Right renal cortex interstitium (tissue), 3 donors: ENCODE data around the gene CACNA1G. TPM values are rescaled to one million over a fixed set of nuclear protein-coding genes. Genes with fewer than 3 reads are reported as not detected.
A peak's percentile ranks its signal among the peaks of the same experiment; 100 is the strongest.

Source experiments
- DNase-seq, 3 donors: peaks; one replicate each; pipeline ENCODE4 v3.0.0-alpha.2; 2013; ENCODE audit warnings: low read depth in 3 of 3, low spot score in 2 of 3
- polyA plus RNA-seq, 3 donors: library from polyadenylated mRNA; unstranded; fragments of 120-200 nt; gene quantifications; one replicate each; pipeline ENCODE4 v1.2.1, GENCODE V29; 2013; ENCODE audit not compliant: insufficient read length in 3 of 3

Gene CACNA1G
- polyA plus RNA-seq, 3 donors, result 6.1 to 6.7 (median 6.6) TPM

DNA sequence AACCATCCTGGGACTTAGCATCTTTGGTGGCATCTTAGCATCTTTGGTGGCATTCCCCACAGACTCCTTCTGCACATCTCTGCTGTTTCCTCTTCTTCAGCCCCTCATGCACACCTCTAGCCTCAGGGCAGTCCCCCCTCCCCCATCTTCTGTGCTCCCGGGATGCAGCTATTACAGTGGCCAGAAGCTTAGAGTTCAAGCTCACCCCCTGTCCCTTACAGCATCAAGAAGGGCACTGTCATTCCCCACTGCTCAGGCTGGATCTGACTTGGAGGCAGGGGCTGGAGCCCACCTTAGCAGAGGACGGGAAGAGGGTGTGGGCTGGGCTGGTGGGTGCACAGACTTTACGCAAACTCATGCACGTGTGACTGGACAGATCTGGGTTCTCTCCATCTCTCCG, 27.3 kb upstream of the CACNA1G start:
- no peak for DNase-seq

DNA sequence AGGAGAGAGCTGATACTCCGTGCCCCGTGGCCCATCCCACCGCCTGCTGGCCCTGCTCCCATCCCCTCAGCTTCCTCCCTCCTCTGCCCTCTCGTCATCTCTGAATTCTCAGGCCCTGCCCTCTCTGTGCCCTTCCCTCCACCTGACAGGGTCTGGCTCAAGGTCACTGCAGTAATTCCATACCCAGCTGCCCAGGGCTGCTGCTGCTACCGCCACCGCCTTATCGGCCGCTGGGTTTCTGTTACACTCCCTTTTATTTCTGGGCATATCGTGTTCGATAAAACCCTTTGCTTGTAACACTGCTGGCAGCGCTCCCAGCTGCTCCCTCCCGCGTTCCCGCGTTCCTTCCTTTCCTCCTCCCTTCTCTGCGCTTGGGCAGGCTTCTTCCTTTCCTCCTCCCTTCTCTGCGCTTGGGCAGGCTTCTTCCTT, 26.8 kb upstream of the CACNA1G start:
- DNase-seq, result no peak

GRCh38 chr17:50534222-50534978, 26.1 kb upstream of the CACNA1G start:
- no peak for DNase-seq

DNA sequence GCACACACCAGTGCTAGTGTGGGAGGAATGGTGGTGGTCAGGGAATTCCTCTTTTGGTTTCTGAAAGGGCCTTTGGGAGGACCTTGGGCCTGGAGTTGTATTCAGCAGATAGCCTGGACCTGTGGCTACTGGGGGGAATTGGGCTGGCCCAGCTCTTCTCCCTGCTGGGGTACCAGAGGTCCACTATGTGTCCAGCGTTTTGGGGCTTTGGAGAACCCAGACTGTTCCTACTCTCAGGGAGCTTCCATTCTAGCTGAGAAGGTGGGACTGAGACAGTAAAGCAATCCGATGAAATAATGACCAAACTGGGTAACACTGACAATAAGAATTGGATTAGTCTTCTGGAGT, 25.6 kb upstream of the CACNA1G start:
- no peak for DNase-seq

DNA sequence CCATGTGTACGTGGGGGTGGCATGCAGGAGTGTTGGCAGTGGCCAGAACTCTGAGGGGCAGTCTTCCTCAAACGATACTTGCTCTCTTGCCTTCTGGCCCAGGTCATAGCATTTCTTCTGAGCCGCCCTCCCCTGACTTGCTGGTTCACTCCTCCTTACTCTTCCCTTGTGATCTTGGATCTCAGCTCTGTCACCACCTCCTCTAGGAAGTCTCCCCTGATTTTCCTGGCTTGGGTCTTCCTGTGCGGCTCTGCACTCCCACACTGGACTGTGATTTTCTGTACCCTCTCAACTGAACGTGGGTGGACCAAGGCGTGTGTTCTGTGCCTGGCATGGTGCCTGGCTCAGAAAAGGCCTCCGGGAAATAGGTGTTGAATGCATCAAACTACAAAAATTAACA, 25.1 kb upstream of the CACNA1G start:
- no peak for DNase-seq

DNA sequence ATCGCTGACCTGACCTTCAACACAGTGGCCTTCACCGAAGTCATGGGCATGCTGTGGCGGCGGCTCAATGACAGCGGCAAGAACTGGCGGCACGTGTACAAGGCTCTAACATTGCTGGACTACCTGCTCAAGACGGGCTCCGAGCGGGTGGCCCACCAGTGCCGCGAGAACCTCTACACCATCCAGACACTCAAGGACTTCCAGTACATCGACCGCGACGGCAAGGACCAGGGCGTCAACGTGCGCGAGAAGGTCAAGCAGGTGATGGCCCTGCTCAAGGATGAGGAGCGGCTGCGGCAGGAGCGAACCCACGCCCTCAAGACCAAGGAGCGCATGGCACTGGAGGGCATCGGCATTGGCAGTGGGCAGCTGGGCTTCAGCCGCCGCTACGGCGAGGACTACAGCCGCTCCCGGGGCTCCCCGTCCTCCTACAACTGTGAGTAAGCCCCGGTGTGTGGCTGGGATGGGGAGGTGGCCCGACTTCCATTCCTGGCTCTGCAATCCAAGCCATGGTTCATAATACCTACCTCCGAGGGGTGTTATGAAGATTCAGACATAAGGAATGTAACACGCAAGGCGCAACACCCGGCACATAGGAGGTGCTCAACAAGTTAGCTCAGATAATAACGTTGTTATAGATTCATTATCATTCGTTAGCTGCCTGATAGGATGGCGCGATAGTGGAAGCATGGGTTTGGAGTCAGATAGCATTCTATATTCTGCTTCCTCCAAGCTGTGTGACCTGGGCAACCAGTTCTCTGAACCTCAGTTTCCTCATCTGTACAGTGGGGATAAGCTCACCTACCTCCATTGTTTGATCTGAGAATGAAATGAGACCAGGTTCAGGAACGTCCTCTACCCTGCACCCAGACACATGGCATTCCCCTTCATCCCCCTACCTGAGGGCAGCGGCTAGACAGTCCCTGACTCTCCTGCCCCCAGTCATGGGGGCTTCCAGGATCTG, 23.6 kb upstream of the CACNA1G start:
- no peak for DNase-seq

- no peak for DNase-seq
These were observed 22.6 kb upstream of the CACNA1G start for GRCh38 chr17:50537721-50538548.

- DNase-seq, result no peak
These were observed 21.7 kb upstream of the CACNA1G start for GRCh38 chr17:50538549-50539410.

DNA sequence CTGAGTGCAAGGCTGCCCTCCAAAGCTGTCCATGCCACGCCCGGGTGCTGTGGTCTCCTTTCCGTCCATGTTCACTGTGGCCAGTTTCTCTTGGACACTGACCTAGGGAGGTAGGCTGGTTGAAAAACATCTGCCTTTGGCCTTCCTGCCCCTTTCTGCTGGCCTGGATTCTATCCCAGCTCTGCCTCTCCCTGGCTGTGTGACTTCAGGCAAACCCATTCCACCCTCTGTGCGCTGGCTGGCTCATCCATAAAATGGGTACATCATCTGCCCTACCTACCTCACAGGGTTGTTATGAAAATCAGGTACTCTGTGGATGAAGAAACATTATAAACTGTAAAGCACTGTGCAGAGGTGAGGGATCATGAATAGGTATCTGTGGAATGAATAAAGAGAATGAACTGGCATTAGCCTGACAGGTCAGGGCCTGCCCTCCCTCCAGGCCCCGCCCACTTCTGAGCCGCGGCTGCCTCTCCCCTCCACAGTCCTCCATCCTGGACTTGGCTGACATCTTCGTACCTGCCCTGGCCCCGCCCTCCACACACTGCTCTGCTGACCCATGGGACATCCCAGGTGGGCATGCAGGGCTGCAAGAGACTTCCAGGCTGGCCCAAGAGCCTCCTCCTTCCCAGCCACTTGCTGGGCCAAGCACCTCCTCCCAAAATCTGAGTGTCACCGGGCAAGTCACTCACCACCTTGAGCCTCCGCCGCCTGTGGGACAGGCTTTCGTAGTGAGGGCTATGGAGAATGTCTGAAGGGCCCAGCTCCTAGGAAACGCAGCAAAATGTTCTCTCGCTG, 20.6 kb upstream of the CACNA1G start:
- no peak for DNase-seq

GRCh38 chr17:50540560-50541401, 19.7 kb upstream of the CACNA1G start:
- DNase-seq, result no peak

GRCh38 chr17:50541402-50541715, 19.2 kb upstream of the CACNA1G start:
- DNase-seq, result no peak

DNA sequence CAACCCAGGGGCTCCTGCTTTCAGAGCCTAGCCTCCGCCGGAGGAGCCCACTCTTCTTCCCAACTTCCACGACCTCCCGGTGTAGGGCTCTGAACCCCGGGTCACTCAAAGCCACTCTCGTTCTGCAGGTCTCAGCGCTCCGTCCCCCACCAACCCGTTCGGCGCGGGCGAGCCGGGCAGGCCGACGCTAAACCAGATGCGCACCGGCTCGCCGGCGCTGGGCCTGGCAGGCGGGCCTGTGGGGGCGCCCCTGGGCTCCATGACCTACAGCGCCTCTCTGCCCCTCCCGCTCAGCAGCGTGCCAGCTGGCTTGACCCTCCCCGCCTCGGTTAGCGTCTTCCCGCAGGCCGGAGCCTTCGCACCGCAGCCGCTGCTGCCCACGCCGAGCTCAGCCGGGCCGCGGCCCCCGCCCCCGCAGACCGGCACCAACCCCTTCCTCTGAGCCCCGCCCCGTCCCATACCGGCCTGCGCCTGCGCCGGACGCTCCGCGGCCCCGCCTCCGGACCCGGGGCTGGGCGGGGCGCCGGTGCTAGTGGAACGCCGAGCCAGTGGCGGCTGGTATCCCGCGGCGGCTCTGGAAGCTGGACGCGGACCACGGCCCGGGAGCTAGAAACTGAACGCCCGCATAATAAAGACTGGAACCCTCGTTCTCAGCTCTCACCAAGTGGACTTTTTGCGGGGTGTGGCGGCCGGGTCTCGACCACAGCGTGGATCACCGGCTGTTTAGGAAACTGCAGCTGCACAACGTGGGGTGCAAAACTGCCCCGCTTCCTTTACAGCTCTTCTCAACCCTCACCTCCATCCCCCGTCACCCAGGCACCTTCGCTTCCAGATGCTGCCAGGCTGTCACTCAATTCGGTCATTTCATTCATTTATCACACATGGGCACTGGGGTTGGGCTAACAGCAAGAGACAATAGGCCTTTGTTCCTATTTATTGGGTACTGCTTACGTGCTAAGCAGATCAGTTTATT, 18.5 kb upstream of the CACNA1G start:
- peak in 1 of 3 donors; percentile 81 for DNase-seq

GRCh38 chr17:50542795-50543774, 17.4 kb upstream of the CACNA1G start:
- DNase-seq, result no peak

- no peak for DNase-seq
These were observed 16.0 kb upstream of the CACNA1G start for GRCh38 chr17:50544516-50544915.

DNA sequence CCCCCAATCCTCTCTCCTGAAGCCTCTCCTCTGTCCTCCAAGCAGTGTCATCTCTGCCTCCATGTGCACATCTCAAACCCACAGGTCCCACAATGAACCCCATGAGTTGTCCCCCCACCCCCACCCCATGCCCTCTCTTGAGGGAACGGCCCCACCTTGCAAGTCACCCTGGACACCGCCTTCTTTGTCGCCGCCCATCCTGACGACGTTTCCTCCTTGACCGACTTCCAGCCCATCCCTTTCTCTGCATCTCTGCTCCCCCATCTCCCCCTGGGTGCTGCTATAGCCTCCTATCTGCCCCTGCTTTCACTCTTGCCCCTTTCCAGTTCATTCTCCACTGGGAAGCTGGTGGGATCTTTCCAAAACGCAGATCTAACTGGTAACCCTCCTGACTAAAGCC, 15.2 kb upstream of the CACNA1G start:
- DNase-seq, result no peak

DNA sequence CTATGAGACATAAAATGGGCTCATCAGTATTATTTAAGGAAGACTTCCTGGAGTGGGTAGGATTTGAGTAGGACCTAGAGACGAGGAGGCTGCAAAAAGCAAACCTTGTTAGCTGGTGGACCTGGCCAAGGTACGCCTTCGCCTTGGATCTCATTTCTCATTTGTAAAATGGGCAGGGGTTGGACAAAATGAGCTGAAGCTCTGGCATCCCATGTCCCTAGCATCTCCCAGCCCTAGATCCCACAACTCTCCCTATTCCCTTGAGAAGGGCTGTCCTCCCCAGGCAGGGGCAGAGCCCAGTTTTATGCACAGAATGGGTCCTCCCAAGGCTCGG, 13.8 kb upstream of the CACNA1G start:
- no peak for DNase-seq
